ENCODE data around the gene HOXA5. TPM values are rescaled to one million over a fixed set of nuclear protein-coding genes. Genes with fewer than 3 reads are reported as not detected.

Gene HOXA5
- total RNA-seq, 1 experiment from 2014 or later: 7.4 TPM

DNA sequence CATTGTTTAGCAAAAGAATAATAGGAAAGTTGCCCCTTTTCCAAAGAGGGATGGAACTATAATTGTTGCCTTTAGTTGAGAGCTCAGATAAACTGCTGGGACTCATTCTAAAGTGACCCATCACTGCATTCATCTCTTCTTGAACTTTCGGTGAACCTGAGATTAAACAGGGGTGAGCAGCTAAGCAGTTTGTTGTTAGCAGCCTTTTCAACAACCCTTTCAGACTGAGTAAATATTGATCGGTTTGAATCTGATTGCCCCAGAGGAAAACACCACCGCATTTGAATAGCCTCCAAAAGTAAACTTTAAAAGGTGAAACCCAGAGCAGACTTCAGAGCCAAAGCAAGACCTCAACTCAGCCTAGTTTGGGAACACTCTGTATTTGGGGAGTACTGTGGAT, 52.4 kb downstream of the HOXA5 start:
- no TSS peak for BruUV-seq (replicated peaks)
- DNase-seq (ENCODE audit: unreplicated experiment): no peak
- peaks cover 14% of the 10 kb centered on the region for H3K4me1 Mint-ChIP-seq (ENCODE audit: insufficient read depth, unreplicated experiment)
- TF ChIP-seq, protein P1, sequence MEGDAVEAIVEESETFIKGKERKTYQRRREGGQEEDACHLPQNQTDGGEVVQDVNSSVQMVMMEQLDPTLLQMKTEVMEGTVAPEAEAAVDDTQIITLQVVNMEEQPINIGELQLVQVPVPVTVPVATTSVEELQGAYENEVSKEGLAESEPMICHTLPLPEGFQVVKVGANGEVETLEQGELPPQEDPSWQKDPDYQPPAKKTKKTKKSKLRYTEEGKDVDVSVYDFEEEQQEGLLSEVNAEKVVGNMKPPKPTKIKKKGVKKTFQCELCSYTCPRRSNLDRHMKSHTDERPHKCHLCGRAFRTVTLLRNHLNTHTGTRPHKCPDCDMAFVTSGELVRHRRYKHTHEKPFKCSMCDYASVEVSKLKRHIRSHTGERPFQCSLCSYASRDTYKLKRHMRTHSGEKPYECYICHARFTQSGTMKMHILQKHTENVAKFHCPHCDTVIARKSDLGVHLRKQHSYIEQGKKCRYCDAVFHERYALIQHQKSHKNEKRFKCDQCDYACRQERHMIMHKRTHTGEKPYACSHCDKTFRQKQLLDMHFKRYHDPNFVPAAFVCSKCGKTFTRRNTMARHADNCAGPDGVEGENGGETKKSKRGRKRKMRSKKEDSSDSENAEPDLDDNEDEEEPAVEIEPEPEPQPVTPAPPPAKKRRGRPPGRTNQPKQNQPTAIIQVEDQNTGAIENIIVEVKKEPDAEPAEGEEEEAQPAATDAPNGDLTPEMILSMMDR (IDR thresholded peaks at IDR 0.05; ENCODE audit: unreplicated experiment): no peak
- no peaks in the 10 kb centered on the region for H3K9me3 Mint-ChIP-seq (ENCODE audit: unreplicated experiment)
- no peak overlapping the region for H3K4me3 Mint-ChIP-seq (ENCODE audit: unreplicated experiment)
- POLR2A ChIA-PET: interaction anchor here (0.6 to 12.8 kb wide), 5 partner anchors 9 to 234 kb away, joined by 3 to 663 read pairs (median 6); no protein-coding TSS in a partner anchor
- intact Hi-C loops (cut with micrococcal nuclease): no loop called here
- no peak overlapping the region for H3K27ac Mint-ChIP-seq (ENCODE audit: low read depth, unreplicated experiment)
- CTCF ChIA-PET: interaction anchor here (0.8 to 1.5 kb wide), 2 partner anchors 10 kb away, joined by 3 read pairs; no protein-coding TSS in a partner anchor
- H3K27me3 Mint-ChIP-seq (ENCODE audit: insufficient read depth, unreplicated experiment): no peaks in the 10 kb centered on the region
- H3K36me3 Mint-ChIP-seq (ENCODE audit: insufficient read depth, unreplicated experiment): peaks cover 7% of the 10 kb centered on the region

Small RNA genes within 50 kb of the gene (microRNA-seq; reads per million reads assigned to microRNA genes)
- gene MIR196B: 1,599 reads per million, percentile 89 among the genes with 10 or more reads in this experiment

Other genes starting within 250 kb of the HOXA5 start
- gene HOXA1, start 47.7 kb downstream of the HOXA5 start, total RNA-seq (2022): 5.6 and 7.1 TPM in 2 replicates
- 1.2 and 1.4 TPM in 2 replicates for gene HOXA2, start 41.0 kb downstream of the HOXA5 start, total RNA-seq (2022)
- gene HOXA4, start 12.9 kb downstream of the HOXA5 start, total RNA-seq (2022): 2.6 and 3.7 TPM in 2 replicates
- 0.96 and 2.0 TPM in 2 replicates for gene HOXA6, start 4.1 kb upstream of the HOXA5 start, total RNA-seq (2022)
- gene HOXA3, start 8.9 kb upstream of the HOXA5 start, total RNA-seq (2022): 8.2 and 14.0 TPM in 2 replicates
- gene HOXA7, start 13.0 kb upstream of the HOXA5 start, total RNA-seq (2022): 0.29 and 0.44 TPM in 2 replicates
- gene HOXA9, start 21.9 kb upstream of the HOXA5 start, total RNA-seq (2022): 6.9 and 7.6 TPM in 2 replicates
- 3.9 and 5.6 TPM in 2 replicates for gene HOXA10, start 30.6 kb upstream of the HOXA5 start, total RNA-seq (2022)
- gene HOXA11, start 41.6 kb upstream of the HOXA5 start, total RNA-seq (2022): 0.29 and 0.84 TPM in 2 replicates
- gene HOXA13, start 56.4 kb upstream of the HOXA5 start, total RNA-seq (2022): not detected in 2 replicates
- not detected in 2 replicates for gene EVX1, start 99.1 kb upstream of the HOXA5 start, total RNA-seq (2022)

Data from MCF 10A (cell line).